EL (cell line): ENCODE data around the gene TLCD2.
"Not testable (repeated sequence)": the region's sequence is repeated elsewhere in the genome, so short reads cannot be mapped to it uniquely, and the experiment has no call there.

ENCODE experiments used
- DNase-seq: peaks from one replicate; pipeline ENCODE4 v3.0.0-alpha.2; 2016

TLCD2 gene, protein sequence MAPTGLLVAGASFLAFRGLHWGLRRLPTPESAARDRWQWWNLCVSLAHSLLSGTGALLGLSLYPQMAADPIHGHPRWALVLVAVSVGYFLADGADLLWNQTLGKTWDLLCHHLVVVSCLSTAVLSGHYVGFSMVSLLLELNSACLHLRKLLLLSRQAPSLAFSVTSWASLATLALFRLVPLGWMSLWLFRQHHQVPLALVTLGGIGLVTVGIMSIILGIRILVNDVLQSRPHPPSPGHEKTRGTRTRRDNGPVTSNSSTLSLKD

DNA sequence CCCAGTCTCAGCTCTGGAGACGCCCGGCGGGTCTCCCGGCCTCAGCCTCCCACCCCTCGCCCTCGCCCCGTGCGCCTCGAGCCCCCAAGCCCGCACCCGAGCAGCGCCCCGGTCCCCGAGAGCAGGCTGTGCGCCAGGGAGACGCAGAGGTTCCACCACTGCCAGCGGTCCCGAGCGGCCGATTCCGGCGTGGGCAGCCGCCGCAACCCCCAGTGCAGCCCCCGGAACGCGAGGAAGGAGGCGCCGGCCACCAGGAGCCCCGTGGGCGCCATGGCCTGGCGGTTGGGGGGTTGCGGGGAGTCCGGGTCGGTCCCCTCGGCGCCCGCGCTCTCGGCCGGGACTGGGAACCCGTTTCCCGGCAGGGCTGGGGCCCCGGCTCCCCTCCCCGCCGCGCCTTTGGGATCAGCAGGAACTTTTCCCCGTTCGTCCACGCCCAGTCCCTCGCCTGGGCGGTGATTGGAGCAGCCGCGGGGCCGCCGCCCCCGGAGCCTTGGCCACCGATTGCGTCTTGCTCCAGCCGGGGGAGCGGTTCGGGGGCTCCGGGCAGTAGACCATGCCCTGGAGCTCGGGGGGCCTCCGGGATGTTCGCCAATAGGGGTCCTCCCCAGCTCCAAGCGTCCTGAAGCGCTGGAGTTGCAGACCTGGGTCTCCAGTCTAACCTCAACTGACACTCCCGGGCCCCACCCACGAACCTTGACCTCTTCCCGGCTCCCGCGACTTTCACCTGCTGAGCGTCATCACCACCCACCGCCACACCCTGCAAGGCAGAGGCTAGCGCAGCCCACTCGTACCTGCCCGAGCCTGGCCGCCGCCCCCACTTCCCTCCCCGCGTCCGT lies at the start of gene TLCD2:
TLCD2 (minus strand) TSS at position 407 of the 836 bp plus-strand sequence; CDS start at position 272, 135 bp downstream.
- peak; percentile 77 for DNase-seq

DNA sequence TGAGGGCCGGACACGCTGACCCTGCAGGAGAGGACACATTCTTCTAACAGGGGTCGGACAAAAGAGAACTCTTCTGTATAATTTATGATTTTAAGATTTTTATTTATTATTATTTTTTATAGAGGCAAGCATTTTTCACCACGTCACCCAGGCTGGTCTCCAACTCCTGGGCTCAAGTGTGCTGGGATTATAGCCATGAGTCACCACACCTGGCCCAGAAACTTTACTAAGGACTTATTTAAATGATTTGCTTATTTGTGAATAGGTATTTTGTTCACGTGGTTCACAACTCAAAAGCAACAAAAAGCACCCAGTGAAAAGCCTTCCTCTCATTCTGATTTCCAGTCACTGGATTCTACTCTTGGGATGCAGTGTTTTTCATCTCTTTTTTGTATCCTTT lies 49.4 kb upstream of the TLCD2 start:
- DNase-seq, result no peak

DNA sequence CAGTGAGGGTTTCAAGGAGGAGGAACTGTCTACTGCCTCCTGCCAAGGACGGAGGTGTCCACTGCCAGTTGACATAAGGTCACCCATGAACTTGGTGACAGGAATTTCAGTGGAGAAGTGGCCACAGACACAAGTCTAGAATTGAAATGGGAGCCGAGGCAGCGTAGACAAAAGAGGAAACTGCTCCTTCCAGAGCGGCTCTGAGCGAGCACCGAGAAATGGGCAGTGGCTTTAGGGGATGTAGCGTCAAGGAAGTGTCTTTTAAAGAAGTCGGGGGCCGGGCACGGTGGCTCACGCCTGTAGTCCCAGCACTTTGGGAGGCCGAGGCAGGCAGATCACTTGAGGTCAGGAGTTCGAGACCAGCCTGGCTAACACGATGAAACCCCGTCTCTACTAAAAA lies 48.6 kb upstream of the TLCD2 start:
- no peak for DNase-seq

DNA sequence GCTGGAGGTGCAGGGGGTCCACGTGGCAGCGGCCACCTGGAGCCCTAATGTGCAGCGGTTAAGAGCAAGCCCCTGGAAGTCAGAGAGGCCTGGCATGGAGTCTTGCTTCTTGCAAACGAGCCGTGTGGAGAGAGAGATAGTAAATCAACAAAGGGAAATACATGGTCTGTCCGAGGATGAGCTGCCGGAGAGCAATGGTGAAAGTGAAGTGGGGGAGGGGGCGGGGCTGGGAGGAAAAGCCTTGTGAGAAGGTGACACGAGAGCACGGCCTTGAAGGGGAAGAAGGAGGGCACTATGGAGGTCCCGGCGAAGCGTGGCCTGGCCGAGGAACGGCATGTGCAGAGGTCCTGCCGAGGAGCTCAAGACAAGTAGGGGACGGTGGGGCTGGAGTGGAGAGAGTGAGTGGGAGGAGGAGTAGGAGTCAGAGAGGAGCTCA lies 45.7 kb upstream of the TLCD2 start:
- no peak for DNase-seq

DNA sequence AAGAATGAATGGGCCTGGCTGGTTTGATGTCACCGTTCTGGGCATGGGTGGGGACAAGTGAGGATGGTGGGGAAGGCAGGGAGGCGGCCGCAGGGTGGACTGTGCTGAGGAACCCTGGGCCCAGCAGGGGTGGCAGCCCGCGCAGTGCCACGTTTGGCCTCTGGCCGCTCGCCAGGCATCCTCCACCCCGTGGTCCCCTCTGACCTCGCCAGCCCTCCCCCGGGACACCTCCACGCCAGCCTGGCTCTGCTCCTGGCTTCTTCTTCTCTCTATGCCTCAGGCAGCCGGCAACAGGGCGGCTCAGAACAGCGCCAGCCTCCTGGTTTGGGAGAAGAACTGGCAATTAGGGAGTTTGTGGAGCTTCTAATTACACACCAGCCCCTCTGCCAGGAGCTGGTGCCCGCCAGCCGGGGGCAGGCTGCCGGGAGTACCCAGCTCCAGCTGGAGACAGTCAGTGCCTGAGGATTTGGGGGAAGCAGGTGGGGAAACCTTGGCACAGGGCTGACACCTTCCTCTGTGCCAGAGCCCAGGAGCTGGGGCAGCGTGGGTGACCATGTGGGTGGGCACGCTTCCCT lies 45.2 kb upstream of the TLCD2 start:
- no peak for DNase-seq

DNA sequence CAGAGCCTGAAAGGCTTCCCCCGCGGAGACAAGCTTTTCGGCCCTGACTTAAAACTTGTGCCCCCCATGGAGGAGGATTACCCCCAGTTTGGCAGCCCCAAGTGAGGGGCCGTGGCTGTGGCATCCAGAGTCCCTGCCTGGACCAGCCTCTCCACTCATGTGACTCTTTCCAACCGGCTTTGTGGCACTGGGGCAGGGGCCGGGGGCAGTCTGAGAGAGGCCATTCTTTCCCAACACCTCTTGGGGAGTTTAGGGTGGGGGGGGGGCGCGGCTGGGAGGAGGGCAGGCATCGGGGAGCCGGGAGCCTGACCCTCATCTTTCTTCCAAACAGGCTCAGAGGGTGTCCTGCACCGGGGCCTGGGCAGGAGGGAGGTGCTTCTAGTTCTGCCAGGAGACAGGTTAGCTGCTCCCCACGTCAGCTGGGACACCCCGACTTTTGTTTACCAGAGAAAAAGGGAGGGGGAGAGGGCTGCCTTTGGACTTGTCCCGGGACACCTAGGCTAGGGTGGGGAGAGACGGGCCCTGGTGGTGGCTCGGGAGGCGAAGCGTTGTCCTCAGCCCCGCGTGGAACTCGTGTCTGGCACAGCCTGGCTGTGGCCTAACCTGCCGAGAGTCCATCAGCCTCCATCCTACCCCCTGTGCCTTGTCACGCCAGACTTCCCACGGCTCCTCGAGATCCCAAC lies 44.4 kb upstream of the TLCD2 start:
- DNase-seq, result no peak

DNA sequence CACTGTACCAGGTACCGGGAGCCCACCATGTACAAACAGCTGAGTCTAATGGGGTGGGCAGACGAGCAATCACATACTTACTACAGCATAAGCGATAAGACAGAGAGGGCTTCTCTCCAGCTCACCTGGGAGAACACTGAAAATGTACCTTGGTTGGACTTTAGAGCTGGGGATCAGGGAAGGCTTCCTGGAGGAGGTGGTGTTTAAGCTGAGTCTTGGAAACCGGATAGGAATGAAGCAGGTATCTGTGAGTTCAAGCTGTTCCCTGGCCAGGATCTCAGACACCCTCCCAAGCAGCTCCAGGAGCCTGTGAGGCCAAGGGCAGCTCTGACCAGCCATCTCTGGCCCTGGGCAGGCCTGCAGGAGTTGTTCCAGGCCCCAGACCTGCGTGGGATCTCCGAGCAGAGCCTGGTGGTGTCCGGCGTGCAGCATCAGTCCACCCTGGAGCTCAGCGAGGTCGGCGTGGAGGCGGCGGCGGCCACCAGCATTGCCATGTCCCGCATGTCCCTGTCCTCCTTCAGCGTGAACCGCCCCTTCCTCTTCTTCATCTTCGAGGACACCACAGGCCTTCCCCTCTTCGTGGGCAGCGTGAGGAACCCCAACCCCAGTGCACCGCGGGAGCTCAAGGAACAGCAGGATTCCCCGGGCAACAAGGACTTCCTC lies 43.7 kb upstream of the TLCD2 start:
- DNase-seq, result no peak

DNA sequence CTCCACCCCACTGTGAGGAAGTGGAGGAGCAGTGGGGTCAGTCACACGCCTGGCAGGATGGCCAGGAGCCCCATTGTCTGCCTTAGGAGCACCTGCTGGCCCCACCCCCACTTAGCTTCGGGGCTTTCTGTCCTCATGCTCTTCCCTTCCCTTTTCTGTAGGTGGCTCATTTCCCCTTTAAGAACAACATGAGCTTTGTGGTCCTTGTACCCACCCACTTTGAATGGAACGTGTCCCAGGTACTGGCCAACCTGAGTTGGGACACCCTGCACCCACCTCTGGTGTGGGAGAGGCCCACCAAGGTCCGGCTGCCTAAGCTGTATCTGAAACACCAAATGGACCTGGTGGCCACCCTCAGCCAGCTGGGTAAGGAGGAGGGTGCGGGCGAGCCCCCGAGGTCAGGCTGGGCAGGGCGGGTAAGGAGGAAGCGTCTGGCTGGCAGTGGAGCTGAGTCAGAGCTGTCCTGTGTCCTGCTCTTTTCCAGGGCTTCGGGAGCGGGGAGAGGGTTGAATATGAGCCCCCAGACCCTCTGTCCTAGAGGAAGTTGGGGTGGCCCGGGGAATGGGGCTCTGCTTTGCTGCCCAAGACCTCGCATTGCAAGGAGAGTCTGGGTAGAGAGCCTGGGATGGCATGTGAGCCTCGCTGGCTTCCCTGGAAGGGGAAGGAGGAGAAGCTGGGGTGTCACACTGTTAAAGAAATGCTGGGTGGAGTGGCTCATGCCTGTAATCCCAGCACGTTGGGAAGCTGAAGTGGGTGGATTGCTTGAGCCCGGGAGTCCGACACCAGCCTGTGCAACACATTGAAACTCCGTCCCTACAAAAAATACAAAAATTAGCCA lies 42.5 kb upstream of the TLCD2 start:
- DNase-seq, result no peak

DNA sequence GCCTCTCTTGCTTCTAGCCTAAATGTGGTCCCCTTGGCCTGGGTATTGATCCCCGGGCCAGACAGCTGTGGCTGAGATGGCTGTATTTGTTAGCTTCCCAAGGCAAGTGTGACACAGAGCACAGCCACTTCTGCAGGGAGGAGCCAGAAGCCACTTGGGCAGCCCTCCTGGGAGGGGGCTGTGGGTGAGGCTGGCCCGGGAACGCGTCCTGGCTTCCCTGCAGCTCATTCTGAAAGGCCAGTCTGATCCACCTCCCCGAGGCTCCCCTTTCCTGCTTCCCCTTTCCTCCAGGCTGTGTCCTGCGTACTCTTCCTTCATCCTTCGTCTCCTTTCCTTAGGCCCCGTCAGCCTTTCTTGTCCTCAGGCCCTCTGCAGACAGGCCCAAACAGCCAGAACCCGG lies 40.5 kb upstream of the TLCD2 start:
- no peak for DNase-seq

DNA sequence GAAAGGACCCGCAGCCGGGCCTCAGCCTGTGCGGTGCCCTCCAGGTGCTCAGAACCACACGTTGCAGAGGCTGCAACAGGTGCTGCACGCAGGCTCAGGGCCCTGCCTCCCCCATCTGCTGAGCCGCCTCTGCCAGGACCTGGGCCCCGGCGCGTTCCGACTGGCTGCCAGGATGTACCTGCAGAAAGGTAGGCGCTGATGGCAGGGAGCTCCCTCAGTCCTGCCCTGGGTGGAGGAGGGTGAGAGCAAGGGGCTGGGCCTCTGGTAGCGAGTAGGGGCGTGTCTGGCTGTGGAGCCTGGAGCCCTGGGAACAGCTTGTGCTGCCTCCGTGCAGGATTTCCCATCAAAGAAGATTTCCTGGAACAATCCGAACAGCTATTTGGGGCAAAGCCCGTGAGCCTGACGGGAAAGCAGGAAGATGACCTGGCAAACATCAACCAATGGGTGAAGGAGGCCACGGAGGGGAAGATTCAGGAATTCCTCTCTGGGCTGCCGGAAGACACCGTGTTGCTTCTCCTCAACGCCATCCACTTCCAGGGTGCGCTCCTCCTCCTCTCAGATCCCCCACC lies 36.9 kb upstream of the TLCD2 start:
- no peak for DNase-seq

DNA sequence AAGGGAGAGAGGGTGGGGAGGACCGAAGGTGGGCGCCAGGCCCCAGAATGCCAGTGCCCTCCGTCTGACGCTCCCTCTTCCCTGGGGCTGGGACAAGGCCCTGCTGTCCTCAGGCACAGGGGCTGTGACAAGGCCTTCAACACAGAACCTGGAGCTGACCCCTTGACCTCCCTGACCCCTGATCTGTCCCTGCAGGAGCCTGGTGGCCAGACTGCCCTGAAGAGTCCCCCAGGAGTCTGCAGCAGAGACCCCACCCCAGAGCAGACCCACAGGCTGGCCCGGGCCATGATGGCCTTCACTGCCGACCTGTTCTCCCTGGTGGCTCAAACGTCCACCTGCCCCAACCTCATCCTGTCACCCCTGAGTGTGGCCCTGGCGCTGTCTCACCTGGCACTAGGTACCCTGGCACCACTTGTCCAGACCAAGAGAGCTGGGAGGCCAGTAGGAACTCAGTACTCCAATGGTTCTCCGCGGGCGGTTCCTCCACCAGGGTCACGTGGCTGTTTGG lies 35.4 kb upstream of the TLCD2 start:
- DNase-seq, result no peak

DNA sequence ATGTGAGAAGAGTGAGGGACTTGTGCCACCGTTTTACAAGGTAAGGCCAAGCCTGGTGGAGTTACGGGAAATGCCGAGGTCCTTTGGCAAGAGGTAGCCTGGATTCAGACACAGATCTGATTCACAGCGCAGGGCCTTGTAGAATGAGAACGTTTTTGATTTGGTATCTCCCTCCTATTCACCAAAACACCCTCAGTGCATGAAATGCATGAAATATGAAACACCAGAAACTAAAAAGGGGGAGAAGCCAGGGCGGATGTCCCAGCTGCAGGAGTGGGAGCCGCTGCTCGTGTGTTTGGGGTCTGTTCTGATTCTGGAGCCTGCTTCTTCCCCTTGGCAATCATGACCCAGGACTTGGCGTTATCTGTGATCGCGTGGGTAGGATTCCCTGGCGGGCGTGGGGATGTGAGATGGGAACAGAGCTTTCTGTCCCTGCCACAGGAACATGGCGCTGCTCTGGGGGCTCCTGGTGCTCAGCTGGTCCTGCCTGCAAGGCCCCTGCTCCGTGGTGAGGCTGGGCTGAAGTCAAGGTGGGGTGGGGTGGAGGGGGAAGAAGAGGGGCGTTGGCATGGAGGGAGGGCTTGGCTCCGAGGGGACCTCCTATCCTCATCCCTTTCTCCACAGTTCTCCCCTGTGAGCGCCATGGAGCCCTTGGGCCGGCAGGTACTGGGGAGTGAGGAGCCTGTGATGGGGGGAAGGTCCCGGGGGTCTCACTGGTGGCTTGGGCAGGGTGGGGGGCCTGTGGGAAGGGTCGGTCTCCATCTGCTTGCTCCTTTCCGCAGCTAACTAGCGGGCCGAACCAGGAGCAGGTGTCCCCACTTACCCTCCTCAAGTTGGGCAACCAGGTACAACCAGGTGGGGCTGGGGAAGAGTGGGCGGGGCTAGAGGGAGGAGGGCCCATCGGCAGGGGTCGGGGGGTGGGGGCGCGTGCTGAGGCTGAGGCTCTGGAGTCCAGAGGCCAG lies 34.7 kb upstream of the TLCD2 start:
- no peak for DNase-seq

DNA sequence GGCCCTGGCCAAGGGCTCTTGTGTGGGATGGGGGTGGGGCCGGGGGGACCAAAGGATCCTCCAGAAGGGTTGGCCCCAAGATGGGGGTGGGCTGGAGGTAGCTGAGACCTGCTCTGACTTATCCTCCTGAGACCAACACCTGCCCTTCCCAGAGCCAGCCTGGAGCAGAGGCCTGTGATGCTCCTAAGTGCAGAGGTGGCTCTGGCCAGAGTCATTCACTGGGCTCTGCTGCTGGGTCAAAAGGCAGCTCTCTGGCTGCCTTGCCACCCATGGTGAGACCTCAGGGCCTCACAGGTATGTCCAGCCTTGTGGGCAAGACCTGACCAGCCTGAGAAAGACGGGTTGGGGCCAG lies 32.9 kb upstream of the TLCD2 start:
- no peak for DNase-seq

DNA sequence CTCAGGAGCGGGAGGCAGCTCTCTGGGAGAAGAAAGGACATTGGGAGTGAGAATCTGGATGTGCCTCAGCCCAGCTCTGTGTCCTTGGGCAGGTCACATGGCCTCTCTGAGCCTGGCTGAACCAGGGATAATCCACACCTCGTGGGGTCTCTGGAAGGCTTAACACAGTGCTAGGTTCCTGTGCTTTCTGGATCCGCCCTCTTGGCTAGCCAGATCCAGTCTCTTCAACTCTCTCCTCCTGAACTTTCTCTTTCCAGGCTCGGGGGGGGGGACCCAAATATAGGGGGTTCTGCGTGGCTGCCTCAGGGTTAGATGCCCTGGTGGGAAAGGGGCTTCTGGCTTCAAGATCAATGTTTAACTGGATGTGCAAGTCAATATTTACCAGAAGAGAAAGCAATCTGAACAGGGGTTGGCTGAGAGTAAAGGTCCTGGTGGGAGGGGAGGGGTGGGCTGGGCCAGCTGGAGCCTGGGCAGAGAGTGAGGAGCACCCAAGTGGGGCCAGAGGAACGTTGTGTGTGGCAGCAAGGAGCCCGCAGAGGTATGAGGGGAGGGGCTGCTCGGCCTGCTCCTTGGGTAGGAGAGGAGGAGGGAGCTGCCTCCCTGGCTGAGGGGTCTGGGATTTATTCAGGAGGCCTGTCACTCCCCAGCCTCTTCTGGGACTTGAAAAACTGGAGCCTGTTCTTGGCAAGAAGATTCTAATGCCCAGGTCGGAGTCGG lies 32.4 kb upstream of the TLCD2 start, which contains the start of gene SERPINF2:
SERPINF2 (plus strand) TSS at position 501 of the 717 bp plus-strand sequence. CDS start 2,125 bp downstream, outside the sequence.
- DNase-seq, result no peak

DNA sequence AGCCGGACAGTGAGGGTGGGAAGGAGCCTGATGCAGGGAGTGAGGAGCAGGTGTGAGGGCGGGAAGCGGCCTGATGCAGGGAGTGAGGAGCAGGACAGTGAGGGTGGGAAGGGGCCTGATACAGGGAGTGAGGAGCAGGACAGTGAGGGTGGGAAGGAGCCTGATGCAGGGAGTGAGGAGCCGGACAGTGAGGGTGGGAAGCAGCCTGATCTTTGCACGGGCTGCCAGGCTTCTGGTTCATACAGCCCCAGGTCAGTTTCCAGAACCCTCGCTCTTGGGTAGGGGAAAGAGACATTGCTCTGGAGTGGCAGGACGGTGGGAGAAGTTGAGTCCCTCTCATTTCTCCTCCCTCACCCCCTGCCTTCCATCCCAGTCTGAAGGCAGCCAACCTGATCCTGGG lies 31.7 kb upstream of the TLCD2 start:
- DNase-seq, result not testable (repeated sequence)

DNA sequence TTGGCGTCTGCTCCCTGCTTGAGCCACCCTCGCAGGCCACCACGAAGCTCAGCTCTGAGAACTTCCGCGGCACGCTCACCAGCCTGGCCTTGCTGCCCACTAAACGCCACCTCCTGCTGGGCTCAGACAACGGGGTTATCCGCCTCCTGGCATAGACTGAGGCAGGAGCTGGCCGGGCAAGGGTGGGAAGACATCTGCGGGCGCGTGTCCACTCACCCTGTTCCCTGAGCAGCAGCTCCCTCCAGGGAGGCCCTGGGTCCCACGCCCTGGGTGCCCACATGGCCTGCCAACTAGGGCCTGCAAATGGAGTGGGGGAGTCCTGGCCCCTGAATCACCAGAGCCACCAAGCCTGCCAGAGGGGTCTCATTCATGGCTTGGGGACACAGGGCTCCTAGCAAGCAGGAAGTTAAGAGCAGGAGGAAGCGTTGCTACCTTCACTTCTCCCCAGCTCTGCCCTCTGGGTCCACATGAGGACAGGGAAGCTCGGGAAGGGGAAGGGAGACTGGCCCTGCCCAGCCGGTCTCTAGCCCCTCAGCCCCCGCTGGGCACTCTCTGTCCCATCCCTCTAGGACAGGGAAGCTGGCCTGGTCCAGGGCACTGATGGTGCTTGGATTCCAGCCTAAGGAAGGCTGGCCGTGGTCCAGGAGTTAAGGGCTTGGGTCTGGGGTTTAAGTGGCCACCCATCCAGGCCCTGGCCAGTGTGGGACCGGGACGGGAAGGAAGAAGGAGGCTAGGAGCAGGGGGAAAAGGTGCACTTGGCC lies 27.5 kb upstream of the TLCD2 start:
- no peak for DNase-seq

DNA sequence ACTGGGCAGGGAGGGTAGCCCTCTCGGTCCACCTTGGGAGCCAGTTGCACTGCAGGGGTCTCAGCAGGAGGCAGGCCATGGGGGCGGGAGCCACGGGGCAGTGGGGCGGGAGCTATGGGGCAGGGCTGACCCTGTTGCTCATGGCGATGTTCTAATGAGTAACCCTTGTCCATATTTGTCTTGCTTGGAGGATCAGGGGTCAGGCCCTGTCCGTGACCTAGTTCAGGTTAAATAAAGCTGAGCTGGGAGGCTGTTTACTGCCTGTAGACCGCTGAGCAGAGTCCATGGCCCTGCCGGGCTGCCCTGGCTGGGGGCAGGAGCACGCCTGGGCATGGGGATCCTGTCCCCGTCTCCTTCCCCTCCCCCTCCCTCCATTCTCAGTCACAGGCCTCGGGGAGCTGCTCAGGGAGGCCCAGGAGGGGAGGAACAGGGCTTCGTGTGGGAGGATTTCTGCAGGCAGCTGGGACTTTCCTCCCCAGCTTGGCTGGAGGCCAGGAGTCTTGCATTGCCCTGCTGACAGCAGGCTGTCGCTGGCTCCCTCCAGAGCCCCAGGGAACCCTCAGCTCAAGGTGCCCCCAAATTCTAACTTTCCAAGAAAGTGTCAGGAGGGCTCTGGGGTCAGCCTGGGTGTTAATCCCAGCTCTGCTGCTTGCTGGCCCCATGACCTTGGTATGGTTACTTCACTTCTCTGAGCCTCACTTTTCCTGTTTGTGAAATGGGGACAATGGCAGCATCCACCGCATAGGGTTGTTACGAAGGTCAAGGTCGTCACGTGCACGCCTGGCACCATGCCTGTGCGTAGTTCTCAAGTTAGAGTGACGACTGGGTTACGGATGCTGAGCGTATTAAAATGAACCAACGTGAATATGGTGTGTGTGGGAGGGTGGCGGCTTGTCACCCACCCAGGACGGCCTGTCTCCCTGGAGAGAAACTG lies 26.4 kb upstream of the TLCD2 start:
- peak; percentile 54 for DNase-seq
